HepG2 (cell line): Measurements from ENCODE around the gene KIAA1217. TPM values are rescaled to one million over a fixed set of nuclear protein-coding genes. Genes with fewer than 3 reads are reported as not detected.

Experiments
- ATAC-seq: fragments of 200-7000 bp; cut with Tn5 transposase; 3 replicates; pipeline ENCODE4 v1.9.1; 2020; ENCODE audit warnings: mild to moderate bottlenecking, moderate library complexity
- BruUV-seq: library from RNA; stranded (reverse); fragments of 400-500 nt; replicated peaks from 2 replicates; lab custom pipeline; 2021; lab: Mats Ljungman, UMichigan
- CTCF ChIA-PET: fragments of 300-600 bp; formaldehyde crosslinking; extraction: SDS; loops from one replicate; lab custom pipeline; 2021; ENCODE audit warnings: low total read pairs, inconsistent platforms, low intra/inter-chr PET ratio; lab: Yijun Ruan, JAX
- POLR2A ChIA-PET: fragments of 350-600 bp; sonication (Branson Sonifier 250); formaldehyde crosslinking; loops from one replicate; lab custom pipeline; 2020; ENCODE audit warnings: antibody characterized with exemption, inconsistent platforms; lab: Yijun Ruan, JAX
- DNase-seq: peaks from one replicate; pipeline ENCODE4 v3.0.0-alpha.2; 2015; ENCODE audit warnings: low spot score
- FAIRE-seq: peaks from 3 replicates; lab custom pipeline; 2011; peaks lifted over from hg19 to GRCh38; lab: Jason Lieb, UNC
- H2AFZ ChIP-seq: one replicate; pipeline ENCODE4 v1.6.1; 2011; ENCODE audit warnings: low read length, inconsistent platforms
- H3K27ac ChIP-seq: fragments of 300-600 bp; 3 replicates; pipeline ENCODE4 v1.8.0; 2011; ENCODE audit warnings: mixed run types, mild to moderate bottlenecking, mixed read lengths, low read length, inconsistent platforms; ENCODE audit not compliant: insufficient read depth; ENCODE audit errors: extremely low read length
- H3K27me3 ChIP-seq, 2 experiments: fragments of 200-600 bp in 1 of 2; 2 replicates in 1 of 2; 3 replicates in 1 of 2; pipeline versions ENCODE4 v1.6.0 to v1.8.0; 2011; ENCODE audit warnings: low read length in 2 of 2, mild to moderate bottlenecking in 2 of 2, moderate library complexity in 2 of 2, inconsistent platforms in 1 of 2; ENCODE audit not compliant: insufficient read depth in 2 of 2, control insufficient read depth in 1 of 2
- H3K36me3 ChIP-seq, 2 experiments: fragments of 200-600 bp in 1 of 2; replicated peaks in 1 of 2; 2 replicates in 1 of 2; 3 replicates in 1 of 2; pipeline versions ENCODE4 v1.5.1 to v1.8.0; 2011; ENCODE audit warnings: low read length in 2 of 2, inconsistent platforms in 1 of 2; ENCODE audit not compliant: insufficient read depth in 2 of 2, control insufficient read depth in 1 of 2
- H3K4me1 ChIP-seq: 2 replicates; pipeline ENCODE4 v1.5.1; 2012; ENCODE audit warnings: low read length, inconsistent platforms; ENCODE audit not compliant: insufficient read depth
- H3K4me2 ChIP-seq: 2 replicates; pipeline ENCODE4 v1.6.0; 2011; ENCODE audit warnings: low read depth, low read length, inconsistent platforms
- H3K4me3 ChIP-seq, 3 experiments: fragments of 200-600 bp in 1 of 3; sonication (generic), shearing (Covaris generic) in 1 of 3; replicated peaks in 1 of 3; 2 replicates each; pipeline ENCODE4 v1.5.1; 2011 to 2016; ENCODE audit warnings: low read length in 3 of 3, inconsistent platforms in 2 of 3, low read depth in 2 of 3, mild to moderate bottlenecking in 2 of 3, control low read depth in 1 of 3, mixed read lengths in 1 of 3; ENCODE audit not compliant: insufficient read depth in 1 of 3
- H3K79me2 ChIP-seq: one replicate; pipeline ENCODE4 v1.6.1; 2011; ENCODE audit warnings: low read length, inconsistent platforms; ENCODE audit not compliant: insufficient read depth
- H3K9ac ChIP-seq: 2 replicates; pipeline ENCODE4 v1.6.0; 2011; ENCODE audit warnings: mild to moderate bottlenecking, low read depth, low read length, inconsistent platforms; ENCODE audit not compliant: insufficient read depth
- H3K9me3 ChIP-seq: 2 replicates; pipeline ENCODE4 v1.5.1; 2012; ENCODE audit warnings: mild to moderate bottlenecking, low read length
- H4K20me1 ChIP-seq: 2 replicates; pipeline ENCODE4 v1.6.0; 2011; ENCODE audit warnings: inconsistent platforms, mild to moderate bottlenecking, low read length, moderate library complexity; ENCODE audit not compliant: insufficient read depth
- DR1 ChIP-seq: sonication (generic); formaldehyde crosslinking; IDR thresholded peaks from 2 replicates; pipeline ENCODE4 v1.8.0; 2021; ENCODE audit warnings: mild to moderate bottlenecking, missing genetic modification reagents, inconsistent platforms
- EHMT2 ChIP-seq: fragments of 200-600 bp; sonication (generic); IDR thresholded peaks from 2 replicates; pipeline ENCODE4 v1.7.0; 2017; ENCODE audit warnings: antibody characterized with exemption, low read depth, low read length, borderline replicate concordance
- MTF1 ChIP-seq: sonication (generic); formaldehyde crosslinking; IDR thresholded peaks from 2 replicates; pipeline ENCODE4 v1.5.0; 2020; ENCODE audit warnings: missing genetic modification reagents
- RBFOX2 ChIP-seq: fragments of 200-400 bp; formaldehyde crosslinking; IDR thresholded peaks from 2 replicates; pipeline ENCODE4 v1.6.1; 2017; ENCODE audit warnings: low read depth, mild to moderate bottlenecking, low read length
- RFX1 ChIP-seq: fragments of 450-650 bp; IDR thresholded peaks from 2 replicates; pipeline ENCODE4 v1.6.1; 2017
- SKI ChIP-seq: fragments of 450-650 bp; IDR thresholded peaks from one replicate; pipeline ENCODE4 v1.6.1; 2018; ENCODE audit warnings: mild to moderate bottlenecking; ENCODE audit not compliant: partially characterized antibody
- SRF ChIP-seq: IDR thresholded peaks from 2 replicates; pipeline ENCODE4 v1.6.1; 2011; ENCODE audit warnings: mild to moderate bottlenecking, low read depth, low read length, moderate library complexity
- TGIF2 ChIP-seq: IDR thresholded peaks from 2 replicates; pipeline ENCODE4 v1.6.1; 2016; ENCODE audit warnings: control low read depth, missing compliant biosample characterization
- ZKSCAN5 ChIP-seq: sonication (generic); formaldehyde crosslinking; IDR thresholded peaks from 2 replicates; pipeline ENCODE4 v1.5.1; 2020; ENCODE audit warnings: mild to moderate bottlenecking, missing genetic modification reagents
- ZNF354B ChIP-seq: sonication (generic); formaldehyde crosslinking; IDR thresholded peaks from 2 replicates; pipeline ENCODE4 v1.8.0; 2022; ENCODE audit warnings: mild to moderate bottlenecking, missing genetic modification reagents
- ZNF556 ChIP-seq: sonication (generic); formaldehyde crosslinking; IDR thresholded peaks from 2 replicates; pipeline ENCODE4 v1.4.0; 2020; ENCODE audit warnings: mild to moderate bottlenecking, missing genetic modification reagents, borderline replicate concordance
- ZNF720 ChIP-seq: sonication (generic); formaldehyde crosslinking; IDR thresholded peaks from 2 replicates; pipeline ENCODE4 v1.4.0; 2020; ENCODE audit warnings: missing genetic modification reagents
- ZNF879 ChIP-seq: sonication (generic); formaldehyde crosslinking; IDR thresholded peaks from 2 replicates; pipeline ENCODE4 v1.8.1; 2023; ENCODE audit warnings: missing genetic modification reagents
- WGBS: methylation state at CpG from one replicate; pipeline ENCODE4 v1.1.6; 2017; ENCODE audit warnings: low lambda C conversion rate; 5-methylcytosine and 5-hydroxymethylcytosine counted together
- in situ Hi-C: cut with HindIII; loops from 2 replicates; pipeline ENCODE4 v1.10.0; 2017; ENCODE audit warnings: low pct_unique_long_range_greater_than_20kb; ENCODE audit not compliant: extremely low pct_ligation_motif_present
- intact Hi-C: fragments of 100-400 bp; cut with micrococcal nuclease; formaldehyde crosslinking; loops from one replicate; pipeline ENCODE4 v1.10.0; 2022; ENCODE audit not compliant: unreplicated experiment
- polyA plus RNA-seq, 8 experiments: library from polyadenylated mRNA; depleted of rRNA in 3 of 8; stranded (reverse) in 7 of 8; unstranded in 1 of 8; fragments of >200 nt; fragmentation: Illumina TruSeq in 4 of 8; extraction: Trizol in 4 of 8; gene quantifications; 2 replicates each; pipeline versions ENCODE4 v1.2.1 to v1.2.3, GENCODE V29; 2011 to 2016; ENCODE audit warnings: low read depth in 4 of 8, missing spikeins in 1 of 8, mixed read lengths in 1 of 8; ENCODE audit not compliant: insufficient read depth in 1 of 8
- total RNA-seq, 5 experiments: library from RNA; depleted of rRNA; stranded (reverse); fragments of >200 nt; fragmentation: Illumina TruSeq; extraction: Trizol; gene quantifications; 2 replicates each; pipeline ENCODE4 v1.2.3, GENCODE V29; 2016; ENCODE audit warnings: low read depth in 1 of 5
- TF ChIP-seq, protein P1 (sequence below): sonication (generic); formaldehyde crosslinking; IDR thresholded peaks from 2 replicates; pipeline ENCODE4 v1.4.0; 2020; ENCODE audit warnings: mild to moderate bottlenecking, missing genetic modification reagents
- TF ChIP-seq, protein P2 (sequence below): IDR thresholded peaks from 2 replicates; pipeline ENCODE4 v1.6.1; 2016; ENCODE audit warnings: mild to moderate bottlenecking
- TF ChIP-seq, protein P3 (sequence below): sonication (generic); formaldehyde crosslinking; IDR thresholded peaks from 2 replicates; pipeline ENCODE4 v1.4.0; 2020; ENCODE audit warnings: missing genetic modification reagents
- TF ChIP-seq, protein P4 (sequence below): sonication (generic); formaldehyde crosslinking; IDR thresholded peaks from 2 replicates; pipeline ENCODE4 v1.5.0; 2020; ENCODE audit warnings: missing genetic modification reagents

Gene KIAA1217
- total and polyA plus RNA-seq, 2 of the 13 experiments (the other 11 are each of a cell fraction or from before 2014, with no cell fraction given): 4.6 to 10.9 TPM

DNA sequence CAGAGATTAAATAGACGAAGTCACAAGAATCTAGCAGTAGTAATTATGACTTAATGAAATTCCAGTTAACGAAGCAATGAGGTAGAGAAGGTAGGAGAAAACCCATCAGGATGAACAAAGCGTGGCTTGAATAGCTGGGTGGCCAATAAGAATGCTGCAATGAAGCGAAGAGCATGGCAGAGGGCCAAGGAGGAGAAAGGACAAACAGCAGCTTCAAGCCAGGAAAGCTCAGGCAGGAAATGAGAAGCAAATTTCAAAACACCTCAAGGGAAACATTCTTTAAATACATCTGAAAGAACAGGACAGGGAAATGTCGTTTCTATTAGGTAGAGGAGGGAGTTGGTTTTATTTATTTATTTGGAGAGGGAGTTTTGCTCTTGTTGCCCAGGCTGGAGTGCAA is 122.5 kb downstream of the KIAA1217 start:
- CTCF ChIA-PET: no interaction called here
- Histone ChIP-seq H2AFZ (no peak overlapping the region), H3K4me3 (no peak overlapping the region), H3K79me2 (no peaks in the 10 kb centered on the region), H3K27me3 (no peaks in the 10 kb centered on the region)
- intact Hi-C loops (no loop called here), in situ Hi-C loops (no loop called here)
- no TSS peak for BruUV-seq
- TF ChIP-seq, protein P1, sequence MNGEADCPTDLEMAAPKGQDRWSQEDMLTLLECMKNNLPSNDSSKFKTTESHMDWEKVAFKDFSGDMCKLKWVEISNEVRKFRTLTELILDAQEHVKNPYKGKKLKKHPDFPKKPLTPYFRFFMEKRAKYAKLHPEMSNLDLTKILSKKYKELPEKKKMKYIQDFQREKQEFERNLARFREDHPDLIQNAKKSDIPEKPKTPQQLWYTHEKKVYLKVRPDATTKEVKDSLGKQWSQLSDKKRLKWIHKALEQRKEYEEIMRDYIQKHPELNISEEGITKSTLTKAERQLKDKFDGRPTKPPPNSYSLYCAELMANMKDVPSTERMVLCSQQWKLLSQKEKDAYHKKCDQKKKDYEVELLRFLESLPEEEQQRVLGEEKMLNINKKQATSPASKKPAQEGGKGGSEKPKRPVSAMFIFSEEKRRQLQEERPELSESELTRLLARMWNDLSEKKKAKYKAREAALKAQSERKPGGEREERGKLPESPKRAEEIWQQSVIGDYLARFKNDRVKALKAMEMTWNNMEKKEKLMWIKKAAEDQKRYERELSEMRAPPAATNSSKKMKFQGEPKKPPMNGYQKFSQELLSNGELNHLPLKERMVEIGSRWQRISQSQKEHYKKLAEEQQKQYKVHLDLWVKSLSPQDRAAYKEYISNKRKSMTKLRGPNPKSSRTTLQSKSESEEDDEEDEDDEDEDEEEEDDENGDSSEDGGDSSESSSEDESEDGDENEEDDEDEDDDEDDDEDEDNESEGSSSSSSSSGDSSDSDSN (CRISPR knock-in tag): no peak
- TF ChIP-seq ZNF879 (CRISPR knock-in tag): no peak
- no peak for TF ChIP-seq EHMT2
- TF ChIP-seq, protein P2, sequence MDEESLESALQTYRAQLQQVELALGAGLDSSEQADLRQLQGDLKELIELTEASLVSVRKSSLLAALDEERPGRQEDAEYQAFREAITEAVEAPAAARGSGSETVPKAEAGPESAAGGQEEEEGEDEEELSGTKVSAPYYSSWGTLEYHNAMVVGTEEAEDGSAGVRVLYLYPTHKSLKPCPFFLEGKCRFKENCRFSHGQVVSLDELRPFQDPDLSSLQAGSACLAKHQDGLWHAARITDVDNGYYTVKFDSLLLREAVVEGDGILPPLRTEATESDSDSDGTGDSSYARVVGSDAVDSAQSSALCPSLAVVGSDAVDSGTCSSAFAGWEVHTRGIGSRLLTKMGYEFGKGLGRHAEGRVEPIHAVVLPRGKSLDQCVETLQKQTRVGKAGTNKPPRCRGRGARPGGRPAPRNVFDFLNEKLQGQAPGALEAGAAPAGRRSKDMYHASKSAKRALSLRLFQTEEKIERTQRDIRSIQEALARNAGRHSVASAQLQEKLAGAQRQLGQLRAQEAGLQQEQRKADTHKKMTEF (CRISPR knock-in tag): no peak
- TF ChIP-seq DR1 (CRISPR knock-in tag): no peak
- no peak for TF ChIP-seq SKI
- no peak for TF ChIP-seq ZNF720 (CRISPR knock-in tag)
- TF ChIP-seq, protein P3, sequence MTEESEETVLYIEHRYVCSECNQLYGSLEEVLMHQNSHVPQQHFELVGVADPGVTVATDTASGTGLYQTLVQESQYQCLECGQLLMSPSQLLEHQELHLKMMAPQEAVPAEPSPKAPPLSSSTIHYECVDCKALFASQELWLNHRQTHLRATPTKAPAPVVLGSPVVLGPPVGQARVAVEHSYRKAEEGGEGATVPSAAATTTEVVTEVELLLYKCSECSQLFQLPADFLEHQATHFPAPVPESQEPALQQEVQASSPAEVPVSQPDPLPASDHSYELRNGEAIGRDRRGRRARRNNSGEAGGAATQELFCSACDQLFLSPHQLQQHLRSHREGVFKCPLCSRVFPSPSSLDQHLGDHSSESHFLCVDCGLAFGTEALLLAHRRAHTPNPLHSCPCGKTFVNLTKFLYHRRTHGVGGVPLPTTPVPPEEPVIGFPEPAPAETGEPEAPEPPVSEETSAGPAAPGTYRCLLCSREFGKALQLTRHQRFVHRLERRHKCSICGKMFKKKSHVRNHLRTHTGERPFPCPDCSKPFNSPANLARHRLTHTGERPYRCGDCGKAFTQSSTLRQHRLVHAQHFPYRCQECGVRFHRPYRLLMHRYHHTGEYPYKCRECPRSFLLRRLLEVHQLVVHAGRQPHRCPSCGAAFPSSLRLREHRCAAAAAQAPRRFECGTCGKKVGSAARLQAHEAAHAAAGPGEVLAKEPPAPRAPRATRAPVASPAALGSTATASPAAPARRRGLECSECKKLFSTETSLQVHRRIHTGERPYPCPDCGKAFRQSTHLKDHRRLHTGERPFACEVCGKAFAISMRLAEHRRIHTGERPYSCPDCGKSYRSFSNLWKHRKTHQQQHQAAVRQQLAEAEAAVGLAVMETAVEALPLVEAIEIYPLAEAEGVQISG: no peak
- TF ChIP-seq MTF1 (CRISPR knock-in tag): no peak
- TF ChIP-seq ZKSCAN5: no peak
- no peak for TF ChIP-seq RFX1
- no peak for TF ChIP-seq ZNF354B (CRISPR knock-in tag)
- no peak for TF ChIP-seq TGIF2 (CRISPR knock-in tag)
- TF ChIP-seq ZNF556 (CRISPR knock-in tag): no peak
- TF ChIP-seq, protein P4, sequence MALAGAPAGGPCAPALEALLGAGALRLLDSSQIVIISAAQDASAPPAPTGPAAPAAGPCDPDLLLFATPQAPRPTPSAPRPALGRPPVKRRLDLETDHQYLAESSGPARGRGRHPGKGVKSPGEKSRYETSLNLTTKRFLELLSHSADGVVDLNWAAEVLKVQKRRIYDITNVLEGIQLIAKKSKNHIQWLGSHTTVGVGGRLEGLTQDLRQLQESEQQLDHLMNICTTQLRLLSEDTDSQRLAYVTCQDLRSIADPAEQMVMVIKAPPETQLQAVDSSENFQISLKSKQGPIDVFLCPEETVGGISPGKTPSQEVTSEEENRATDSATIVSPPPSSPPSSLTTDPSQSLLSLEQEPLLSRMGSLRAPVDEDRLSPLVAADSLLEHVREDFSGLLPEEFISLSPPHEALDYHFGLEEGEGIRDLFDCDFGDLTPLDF (CRISPR knock-in tag): no peak
- no peak for TF ChIP-seq SRF
- no peak for TF ChIP-seq RBFOX2
- TF ChIP-seq, all 625 proteins: peak for 0
- Histone ChIP-seq H3K9me3 (peaks cover 17% of the 10 kb centered on the region), H4K20me1 (no peaks in the 10 kb centered on the region), H3K4me1 (no peaks in the 10 kb centered on the region), H3K9ac (no peak overlapping the region), H3K36me3 (peaks cover 0 to 2% of the 10 kb centered on the region in 2 experiments; a peak in 1 of 5 replicates), H3K27ac (no peak overlapping the region), H3K4me2 (no peak overlapping the region)
- 89% methylated on average over 5 of the region's 5 CpGs for WGBS
- DNase-seq: no peak
- ATAC-seq: no peak
- no peak for FAIRE-seq
- POLR2A ChIA-PET: no interaction called here
